Activated CD4-positive, alpha-beta T cell treated with anti-CD3 and anti-CD28 coated beads, Interleukin-2, amount 50 U/mL, for 4 hours (primary cell): ENCODE data around the gene MRPS27.

Source experiments
- DNase-seq, 2 experiments: peaks; one replicate each; pipeline ENCODE4 v3.0.0-alpha.2; 2020

The MRPS27 gene

GRCh38 chr5:72319976-72320752 lies at the start of gene MRPS27, which contains the start of gene PTCD2:
Gene MRPS27 (minus strand): TSS chr5:72320240. CDS start chr5:72320221, 19 bp downstream.
Gene PTCD2 (plus strand): TSS chr5:72320373. CDS start chr5:72320383, 10 bp downstream.
- DNase-seq, result peak; percentile 93 to 94

- DNase-seq, result no peak
Measured at GRCh38 chr5:72369711-72370110, 49.7 kb upstream of the MRPS27 start.

DNA sequence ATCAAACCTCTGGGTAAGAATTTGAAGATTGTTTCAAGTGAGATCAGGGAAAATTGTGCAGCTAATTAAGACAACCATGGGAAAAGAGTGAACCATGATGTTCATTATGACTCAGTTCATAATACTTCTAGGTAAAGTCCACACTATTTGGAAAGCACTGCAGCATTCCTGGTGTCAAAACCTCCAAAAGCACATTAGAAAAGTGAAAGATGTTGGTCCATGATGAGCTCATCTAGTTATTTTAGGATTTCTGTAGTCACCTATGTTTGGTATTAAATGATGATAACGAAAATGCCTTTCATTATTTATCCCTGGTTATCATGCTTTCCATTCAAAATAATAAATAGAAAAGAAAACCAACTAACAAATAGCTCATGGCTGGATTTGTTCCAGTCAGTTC lies 49.3 kb upstream of the MRPS27 start:
- DNase-seq, result no peak

GRCh38 chr5:72368271-72368670 lies 48.2 kb upstream of the MRPS27 start:
- no peak for DNase-seq

DNA sequence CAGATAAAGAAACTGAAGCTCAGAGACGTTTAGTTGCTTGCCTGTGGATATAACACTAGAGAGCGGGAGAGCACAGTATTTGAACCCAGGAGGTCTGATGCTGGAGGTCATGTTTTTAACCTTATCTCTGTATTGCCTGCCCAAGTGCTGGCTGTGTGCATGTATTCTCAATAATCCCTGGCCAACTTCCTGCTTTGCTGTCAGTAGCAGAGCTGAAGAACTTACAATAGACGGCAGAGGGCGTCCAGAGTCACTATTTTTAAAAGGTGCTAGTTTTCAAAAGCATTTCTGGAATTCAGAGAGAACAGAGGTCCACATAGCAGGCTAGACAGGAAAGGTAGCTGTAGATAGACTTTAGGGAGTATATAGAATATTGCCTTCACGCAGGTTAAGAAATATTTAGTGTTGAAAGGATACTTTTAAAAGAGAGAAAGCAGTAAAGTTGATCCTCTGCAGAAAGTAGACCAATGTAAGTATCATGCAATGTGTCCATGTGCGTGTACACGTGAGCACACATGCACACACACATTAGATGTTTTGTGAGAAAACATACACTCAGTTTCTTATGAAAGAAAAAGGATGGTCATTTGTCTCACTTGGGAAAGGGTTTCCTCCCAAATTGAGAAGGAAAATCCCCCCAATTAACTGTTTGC lies 46.4 kb upstream of the MRPS27 start:
- peak; percentile 0 to 4 for DNase-seq

DNA sequence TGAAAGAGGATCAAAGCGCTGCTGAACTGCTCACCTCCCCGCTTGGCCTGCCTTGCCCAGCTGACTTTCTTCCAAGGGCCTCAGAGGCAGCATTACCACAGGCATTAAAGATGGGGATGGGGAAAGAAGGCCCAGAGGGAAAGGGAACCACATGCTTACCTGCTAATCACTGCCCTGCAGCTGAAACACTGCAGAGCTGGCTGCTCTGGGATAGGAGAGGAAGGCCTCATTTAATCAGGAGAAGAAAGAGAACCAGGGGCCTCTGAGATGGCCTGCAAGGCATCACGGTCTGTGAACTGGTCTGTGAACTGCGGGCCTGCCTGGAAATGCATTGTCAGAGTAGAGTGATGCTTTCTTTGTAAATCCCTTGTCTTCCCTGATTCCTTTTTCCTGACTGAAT lies 44.9 kb upstream of the MRPS27 start:
- no peak for DNase-seq

DNA sequence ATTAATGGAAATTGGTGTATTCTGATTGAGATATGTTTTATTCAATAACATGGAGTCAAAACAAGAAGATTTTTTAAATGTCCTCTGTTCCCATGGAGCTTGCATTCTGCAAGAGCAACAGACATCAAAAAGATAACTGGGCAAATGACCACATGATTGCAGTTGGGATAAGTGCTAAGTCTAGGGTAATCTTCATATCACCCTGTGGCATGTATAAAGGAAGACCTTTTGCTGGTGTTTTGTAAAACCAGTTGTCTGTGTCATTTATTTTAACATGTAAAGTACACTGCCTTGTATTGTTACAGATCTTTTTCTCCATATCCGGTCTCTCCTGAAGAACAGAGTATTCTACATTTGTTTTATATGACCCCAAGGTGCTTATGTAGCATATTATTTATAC lies 44.1 kb upstream of the MRPS27 start:
- no peak for DNase-seq

GRCh38 chr5:72363166-72363802 lies 43.2 kb upstream of the MRPS27 start:
- no peak for DNase-seq

DNA sequence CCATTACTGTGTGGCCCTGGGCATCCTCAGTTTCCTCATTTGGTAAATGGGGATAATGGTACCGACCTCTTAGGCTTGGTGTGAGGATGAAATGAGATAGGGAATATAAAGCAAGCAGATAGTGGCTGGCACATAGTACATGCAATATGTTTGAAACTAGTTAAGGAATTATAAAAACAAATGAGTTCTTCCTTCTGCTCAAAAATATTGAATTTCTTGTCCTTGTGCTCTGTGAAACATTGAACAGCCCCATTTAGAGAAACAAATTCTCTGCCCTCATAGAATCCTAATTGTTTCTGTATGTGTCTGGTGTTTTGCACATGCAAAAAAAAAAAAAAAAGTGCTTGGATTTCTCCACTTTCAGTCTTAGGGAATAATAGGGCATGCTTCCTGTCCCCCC lies 39.8 kb upstream of the MRPS27 start:
- DNase-seq, result no peak

GRCh38 chr5:72358925-72359324 lies 38.9 kb upstream of the MRPS27 start:
- no peak for DNase-seq

DNA sequence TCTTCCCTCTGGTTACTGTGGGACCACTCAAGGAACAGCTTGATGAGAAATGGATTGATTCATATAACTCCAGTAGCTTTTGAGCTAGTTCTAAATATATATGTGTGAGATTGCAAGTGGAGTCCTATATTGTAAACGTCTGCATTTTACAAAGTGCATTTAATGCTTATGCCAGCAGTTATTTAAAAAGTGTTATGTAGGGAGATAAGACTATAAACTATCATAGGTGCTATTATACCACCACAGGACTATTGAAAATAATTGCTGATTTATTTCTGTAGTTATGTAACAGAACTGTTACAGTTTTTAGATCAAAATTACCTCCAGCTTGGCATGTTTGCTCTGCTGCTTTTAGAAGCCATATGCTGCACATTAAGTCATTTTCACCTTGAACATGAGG lies 36.3 kb upstream of the MRPS27 start:
- DNase-seq, result no peak

GRCh38 chr5:72355706-72356299 lies 35.8 kb upstream of the MRPS27 start:
- DNase-seq, result no peak

DNA sequence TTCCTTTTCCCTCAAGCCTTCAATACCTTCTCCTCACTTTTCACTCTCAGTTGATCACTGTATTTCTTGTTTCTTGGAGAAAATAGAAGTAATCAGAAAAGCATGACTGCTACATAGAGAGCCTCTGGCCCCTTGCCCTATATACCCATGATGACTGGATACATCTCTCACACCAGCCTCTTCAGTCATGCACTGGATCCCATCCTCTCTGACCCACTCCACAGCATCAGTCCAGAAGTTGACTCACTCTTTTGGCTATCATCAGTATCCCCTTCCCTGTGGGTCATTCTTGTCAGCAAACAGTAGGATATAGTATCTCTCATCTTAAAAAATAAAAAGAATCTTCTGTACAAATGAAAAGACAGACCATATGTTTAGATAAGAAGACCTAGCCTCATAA lies 33.0 kb upstream of the MRPS27 start:
- no peak for DNase-seq

GRCh38 chr5:72352616-72353015 lies 32.6 kb upstream of the MRPS27 start:
- DNase-seq, result no peak

DNA sequence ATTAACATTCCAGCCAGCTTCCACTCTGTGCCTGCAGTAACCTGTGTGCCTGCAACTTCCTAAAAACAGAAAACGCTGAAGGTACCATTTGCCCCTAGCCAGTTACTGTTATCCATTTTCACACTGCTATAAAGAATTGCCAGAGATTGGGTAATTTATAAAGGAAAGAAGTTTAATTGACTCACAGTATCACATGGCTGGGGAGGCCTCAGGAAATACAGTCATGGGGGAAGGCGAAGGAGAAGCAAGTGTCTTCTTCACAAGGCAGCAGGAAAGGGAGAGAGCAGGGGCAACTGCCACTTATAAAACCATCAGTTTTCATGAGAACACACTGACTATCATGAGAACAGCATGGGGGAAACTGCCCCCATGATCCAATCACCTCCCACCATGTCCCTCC lies 31.3 kb upstream of the MRPS27 start:
- no peak for DNase-seq

- DNase-seq, result no peak
Measured at GRCh38 chr5:72347801-72348308, 27.8 kb upstream of the MRPS27 start.

- no peak for DNase-seq
Measured at GRCh38 chr5:72346398-72346797, 26.4 kb upstream of the MRPS27 start.

- no peak for DNase-seq
Measured at GRCh38 chr5:72338689-72339209, 18.7 kb upstream of the MRPS27 start.

DNA sequence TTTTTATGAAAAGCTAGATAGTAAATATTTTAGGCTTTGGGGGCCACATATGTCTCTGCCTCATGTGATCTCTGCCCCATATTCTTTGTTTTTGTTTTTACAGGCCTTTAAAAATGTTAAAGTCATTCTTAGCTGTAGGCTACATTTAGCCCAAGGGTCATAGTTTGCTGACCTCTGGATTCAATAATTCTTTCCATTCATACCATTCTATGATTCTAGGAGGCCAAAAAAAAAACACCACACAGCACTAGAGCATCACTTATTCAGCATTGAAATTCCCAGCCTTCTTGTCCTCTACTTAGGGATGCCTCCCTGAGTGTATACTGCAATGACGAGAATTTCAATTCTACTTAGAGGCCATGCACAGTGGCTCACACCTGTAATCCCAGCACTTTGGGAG lies 17.1 kb upstream of the MRPS27 start:
- no peak for DNase-seq

GRCh38 chr5:72330712-72331111 lies 10.7 kb upstream of the MRPS27 start:
- no peak for DNase-seq

DNA sequence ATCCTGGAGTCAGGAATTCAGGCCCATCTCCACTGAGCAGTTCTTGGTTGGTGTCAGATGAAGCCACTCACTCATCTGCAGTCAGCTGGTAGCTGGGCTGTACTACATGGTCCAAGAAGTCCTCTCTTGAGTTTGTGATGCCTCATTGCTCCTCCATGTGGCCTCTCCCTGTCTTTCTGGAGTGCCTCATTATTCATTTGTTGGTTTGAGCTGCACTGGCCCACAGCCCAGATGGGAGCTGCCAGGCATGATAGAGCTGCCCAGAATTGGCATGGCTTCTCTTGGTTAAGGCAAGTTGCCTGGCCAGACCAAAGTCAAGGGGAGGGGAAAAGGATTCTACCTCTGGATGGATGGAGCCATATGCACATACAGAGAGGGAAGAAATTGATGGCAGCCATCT lies 8.1 kb upstream of the MRPS27 start:
- DNase-seq, result no peak

DNA sequence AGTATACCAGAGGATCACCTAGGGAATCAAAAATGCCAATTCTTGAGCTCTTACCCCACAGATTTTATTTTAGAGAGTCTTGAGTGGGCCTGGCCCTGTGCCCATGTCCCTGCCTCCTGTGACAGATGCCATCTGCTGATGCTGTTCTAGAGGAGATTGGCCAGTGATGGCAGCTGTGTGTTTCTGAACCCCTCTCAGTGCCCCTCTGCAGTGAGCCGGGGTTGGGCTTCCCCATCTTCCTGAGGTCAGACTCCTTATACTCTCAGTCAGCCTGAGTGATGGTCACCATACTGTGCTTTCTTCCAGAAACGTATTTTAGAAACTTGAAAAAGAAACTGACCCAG lies 6.2 kb upstream of the MRPS27 start:
- DNase-seq, result no peak

DNA sequence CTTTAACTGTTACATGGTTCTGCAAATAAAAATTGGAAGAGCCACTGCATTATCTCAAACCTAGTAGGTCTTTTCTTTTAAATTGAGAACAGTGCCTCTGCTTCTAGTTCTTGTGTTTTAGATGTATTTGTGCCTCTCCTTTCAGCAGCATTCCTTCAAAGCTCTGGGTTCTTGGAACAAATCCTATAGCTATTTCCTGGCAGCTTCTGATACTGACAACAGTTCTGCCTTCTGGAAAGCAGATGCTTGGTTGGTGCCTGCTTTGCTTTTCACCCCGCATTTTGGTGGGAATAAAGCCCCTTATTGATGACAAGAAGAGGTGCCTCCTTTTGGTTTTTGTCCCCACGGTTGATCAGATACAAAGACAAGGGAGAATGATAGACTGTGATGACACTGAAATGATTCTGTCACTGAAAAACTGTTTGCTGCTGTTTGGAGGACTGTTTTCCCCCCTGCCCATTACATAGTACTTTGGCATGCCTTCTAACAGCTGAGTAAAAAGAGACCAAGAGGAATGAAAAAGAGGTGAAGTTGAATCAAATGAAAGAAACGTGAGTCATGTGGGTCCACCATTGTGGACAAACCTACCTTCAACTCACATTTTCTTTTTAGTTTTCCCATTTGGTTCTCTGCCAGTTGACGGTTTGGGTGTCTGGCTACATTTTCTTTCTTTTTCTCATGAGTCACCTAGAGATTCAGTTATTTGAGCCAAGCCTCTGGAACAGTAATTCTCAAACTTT lies 5.7 kb upstream of the MRPS27 start:
- DNase-seq, result no peak
